Calu3 (cell line): Measurements from ENCODE around the gene CARMIL1. TPM values are rescaled to one million over a fixed set of nuclear protein-coding genes. Genes with fewer than 3 reads are reported as not detected.

ENCODE experiments used
- BruUV-seq: library from RNA; stranded (reverse); fragments of 400-500 nt; replicated peaks from 2 replicates; lab custom pipeline; 2021; lab: Mats Ljungman, UMichigan
- CTCF ChIA-PET: fragments of 300-600 bp; sonication (Branson Sonifier 250); formaldehyde crosslinking; loops from one replicate; lab custom pipeline; 2022; ENCODE audit warnings: antibody characterized with exemption; lab: Charles Lee
- DNase-seq: peaks from one replicate; pipeline ENCODE4 v3.0.0; 2022
- H3K27ac Mint-ChIP-seq: one replicate; pipeline ENCODE4 v1.8.0; 2022; ENCODE audit warnings: mixed read lengths; ENCODE audit not compliant: unreplicated experiment
- H3K27me3 Mint-ChIP-seq: one replicate; pipeline ENCODE4 v1.8.0; 2022; ENCODE audit warnings: mixed read lengths; ENCODE audit not compliant: unreplicated experiment
- H3K36me3 Mint-ChIP-seq: one replicate; pipeline ENCODE4 v1.8.0; 2022; ENCODE audit warnings: mild to moderate bottlenecking, moderate library complexity, mixed read lengths; ENCODE audit not compliant: insufficient read depth, unreplicated experiment
- H3K4me1 Mint-ChIP-seq: one replicate; pipeline ENCODE4 v1.8.0; 2022; ENCODE audit warnings: mild to moderate bottlenecking, low read depth, mixed read lengths; ENCODE audit not compliant: unreplicated experiment
- H3K4me3 Mint-ChIP-seq: one replicate; pipeline ENCODE4 v1.8.0; 2022; ENCODE audit warnings: mild to moderate bottlenecking, low read depth, moderate library complexity, mixed read lengths; ENCODE audit not compliant: unreplicated experiment
- H3K9me3 Mint-ChIP-seq: one replicate; pipeline ENCODE4 v1.8.0; 2022; ENCODE audit warnings: low read depth, mixed read lengths; ENCODE audit not compliant: unreplicated experiment
- CTCF ChIP-seq: fragments of 200-600 bp; IDR thresholded peaks from one replicate; pipeline ENCODE4 v1.8.0; 2022; ENCODE audit warnings: antibody characterized with exemption; ENCODE audit not compliant: unreplicated experiment
- intact Hi-C: fragments of 100-400 bp; cut with micrococcal nuclease; formaldehyde crosslinking; loops from one replicate; pipeline ENCODE4 v1.10.0; 2022; ENCODE audit not compliant: unreplicated experiment
- total RNA-seq: library from RNA; stranded (reverse); gene quantifications from 2 replicates; pipeline ENCODE4 v1.2.3, GENCODE V29; 2022

The CARMIL1 gene
- total RNA-seq, 1 experiment from 2014 or later = 92.4 TPM

- Mint-ChIP-seq H3K36me3 (no peaks in the 10 kb centered on the region), H3K9me3 (no peaks in the 10 kb centered on the region), H3K27me3 (no peaks in the 10 kb centered on the region), H3K4me3 (no peak overlapping the region), H3K27ac (no peak overlapping the region), H3K4me1 (peaks cover 29% of the 10 kb centered on the region)
- CTCF ChIA-PET = no interaction called here
- TF ChIP-seq CTCF = no peak
- intact Hi-C loops = no loop called here
- no TSS peak for BruUV-seq
- DNase-seq = no peak
Measured at GRCh38 chr6:25411316-25411950, 132.3 kb downstream of the CARMIL1 start.

- TF ChIP-seq CTCF = no peak
- intact Hi-C loops = no loop called here
- Mint-ChIP-seq H3K27me3 (no peaks in the 10 kb centered on the region), H3K4me3 (no peak overlapping the region), H3K4me1 (peaks cover 48% of the 10 kb centered on the region), H3K27ac (no peak overlapping the region), H3K9me3 (no peaks in the 10 kb centered on the region), H3K36me3 (no peaks in the 10 kb centered on the region)
- CTCF ChIA-PET = interaction anchor here (1.2 to 1.7 kb wide), 3 partner anchors 8 to 46 kb away, joined by 3 to 5 read pairs (median 3); no protein-coding TSS in a partner anchor
- no TSS peak for BruUV-seq
- no peak for DNase-seq
Measured at GRCh38 chr6:25413207-25413905, 134.2 kb downstream of the CARMIL1 start.

- Mint-ChIP-seq H3K27me3 (no peaks in the 10 kb centered on the region), H3K4me1 (peaks cover 56% of the 10 kb centered on the region), H3K4me3 (no peak overlapping the region), H3K36me3 (no peaks in the 10 kb centered on the region), H3K9me3 (no peaks in the 10 kb centered on the region), H3K27ac (no peak overlapping the region)
- no peak for TF ChIP-seq CTCF
- intact Hi-C loops = no loop called here
- CTCF ChIA-PET = interaction anchor here (1.2 to 1.7 kb wide), 3 partner anchors 9 to 47 kb away, joined by 3 to 5 read pairs (median 3); no protein-coding TSS in a partner anchor
- DNase-seq = no peak
- no TSS peak for BruUV-seq
Measured at GRCh38 chr6:25414168-25414567, 135.0 kb downstream of the CARMIL1 start.

GRCh38 chr6:25414755-25415154 is 135.6 kb downstream of the CARMIL1 start:
- DNase-seq = no peak
- intact Hi-C loops = loop anchor here (5.0 kb wide), 3 partner anchors 42 to 58 kb away; no protein-coding TSS in a partner anchor
- no peaks in the 10 kb centered on the region for H3K27me3 Mint-ChIP-seq
- TF ChIP-seq CTCF = no peak
- H3K27ac Mint-ChIP-seq = no peak overlapping the region
- no peaks in the 10 kb centered on the region for H3K9me3 Mint-ChIP-seq
- no peaks in the 10 kb centered on the region for H3K36me3 Mint-ChIP-seq
- BruUV-seq = no TSS peak
- peaks cover 62% of the 10 kb centered on the region for H3K4me1 Mint-ChIP-seq
- CTCF ChIA-PET = interaction anchor here (1.2 to 1.7 kb wide), 2 partner anchors 14 to 47 kb away, joined by 3 to 5 read pairs; no protein-coding TSS in a partner anchor
- no peak overlapping the region for H3K4me3 Mint-ChIP-seq
